ENCODE results near the gene RASA4.
"Not testable (repeated sequence)": the region's sequence is repeated elsewhere in the genome, so short reads cannot be mapped to it uniquely, and the experiment has no call there.

RASA4 gene

DNA sequence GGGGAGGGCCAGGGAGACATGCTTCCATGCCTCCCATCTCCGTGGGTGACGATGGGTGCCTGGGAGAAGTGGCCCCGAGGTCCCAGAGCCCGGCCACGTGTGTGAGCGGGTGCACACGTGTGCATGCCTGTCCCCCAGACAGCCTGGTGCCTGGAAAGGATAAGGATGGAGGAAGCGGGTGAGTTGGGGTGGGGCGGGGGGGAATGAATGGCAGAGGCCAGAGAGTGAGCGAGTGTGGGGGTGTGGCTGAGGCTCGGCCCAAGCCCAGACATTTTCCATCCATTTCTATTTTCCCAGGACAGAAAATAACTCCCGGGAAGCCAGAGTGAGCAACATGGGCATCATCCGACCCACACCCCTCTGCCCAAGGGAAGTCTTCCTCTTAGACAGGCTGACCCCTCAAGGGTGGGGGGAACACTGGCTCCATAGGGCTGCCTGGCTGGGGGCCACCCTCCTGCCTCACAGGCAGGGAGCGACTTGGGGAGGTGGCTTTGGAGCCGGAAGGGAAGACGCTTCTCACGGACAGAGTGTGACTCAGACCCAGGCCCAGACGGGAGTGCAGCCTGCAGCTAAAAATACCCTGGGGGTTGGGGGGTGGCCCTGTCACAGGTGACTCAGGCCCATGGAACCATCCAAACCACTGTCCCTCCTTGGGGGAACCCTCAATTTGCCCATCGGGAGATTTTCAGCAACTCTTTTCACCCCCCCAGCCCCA lies 12.0 kb downstream of the RASA4 start:
- not testable (repeated sequence) for DNase-seq

DNA sequence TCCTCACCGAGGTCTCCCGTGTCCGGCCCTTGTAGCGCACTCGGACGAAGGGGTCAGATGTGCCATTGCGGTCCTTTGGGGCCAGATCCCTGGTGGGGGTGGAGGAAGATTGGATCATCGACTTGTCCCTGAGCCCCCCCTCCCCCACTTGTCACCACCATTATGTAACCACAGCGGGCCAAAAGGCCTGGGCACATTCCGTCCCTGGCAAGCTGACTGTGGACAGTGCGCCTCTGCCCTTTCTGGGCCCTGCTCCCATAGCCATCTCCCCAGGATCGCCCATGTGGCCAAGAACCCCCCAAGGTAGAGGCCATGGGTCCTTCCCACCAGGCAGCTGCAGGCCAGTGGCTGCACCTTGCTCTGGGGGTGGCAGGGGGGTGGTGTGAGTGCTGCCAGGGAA lies 14.2 kb downstream of the RASA4 start:
- not testable (repeated sequence) for DNase-seq

DNA sequence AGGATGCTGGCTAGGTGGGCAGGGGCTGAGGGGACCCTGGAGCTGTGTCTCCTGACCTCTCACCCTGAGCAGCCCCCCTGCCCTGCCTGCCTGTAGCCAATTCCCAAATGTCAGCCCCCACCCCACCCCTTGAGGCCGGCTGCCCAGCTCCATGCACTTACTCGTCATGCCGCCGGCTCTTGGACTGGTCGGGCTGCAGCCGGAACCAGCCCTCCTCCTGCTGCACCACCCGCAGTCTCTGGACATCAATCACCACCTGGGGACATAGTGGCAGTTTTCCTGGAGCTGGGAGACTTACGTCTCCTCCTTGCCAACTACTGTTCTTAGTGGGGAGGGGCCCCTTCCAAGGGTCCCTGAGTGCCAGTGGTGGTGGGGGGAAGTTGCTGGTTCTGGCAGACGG lies 16.9 kb downstream of the RASA4 start:
- not testable (repeated sequence) for DNase-seq

DNA sequence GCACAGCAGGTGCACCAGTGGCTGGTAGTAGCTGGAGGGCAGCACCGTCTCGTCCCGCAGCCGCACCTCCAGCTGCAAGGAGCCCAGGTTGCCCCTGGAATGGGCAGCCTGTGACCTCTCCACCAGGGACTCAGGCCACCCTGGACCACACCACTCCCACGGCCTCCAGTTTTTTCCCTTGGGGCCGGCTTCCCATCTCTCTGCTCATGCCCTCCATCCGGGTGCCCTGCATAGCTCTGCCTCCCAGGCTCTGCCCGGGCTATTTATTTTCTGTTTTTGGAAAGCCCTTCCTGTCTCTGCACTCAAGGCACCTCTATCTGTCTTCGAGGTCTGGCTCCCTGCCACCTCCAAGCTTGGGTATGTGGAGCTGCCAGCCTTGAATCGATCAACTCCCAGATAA lies 20.5 kb downstream of the RASA4 start:
- DNase-seq = not testable (repeated sequence)

DNA sequence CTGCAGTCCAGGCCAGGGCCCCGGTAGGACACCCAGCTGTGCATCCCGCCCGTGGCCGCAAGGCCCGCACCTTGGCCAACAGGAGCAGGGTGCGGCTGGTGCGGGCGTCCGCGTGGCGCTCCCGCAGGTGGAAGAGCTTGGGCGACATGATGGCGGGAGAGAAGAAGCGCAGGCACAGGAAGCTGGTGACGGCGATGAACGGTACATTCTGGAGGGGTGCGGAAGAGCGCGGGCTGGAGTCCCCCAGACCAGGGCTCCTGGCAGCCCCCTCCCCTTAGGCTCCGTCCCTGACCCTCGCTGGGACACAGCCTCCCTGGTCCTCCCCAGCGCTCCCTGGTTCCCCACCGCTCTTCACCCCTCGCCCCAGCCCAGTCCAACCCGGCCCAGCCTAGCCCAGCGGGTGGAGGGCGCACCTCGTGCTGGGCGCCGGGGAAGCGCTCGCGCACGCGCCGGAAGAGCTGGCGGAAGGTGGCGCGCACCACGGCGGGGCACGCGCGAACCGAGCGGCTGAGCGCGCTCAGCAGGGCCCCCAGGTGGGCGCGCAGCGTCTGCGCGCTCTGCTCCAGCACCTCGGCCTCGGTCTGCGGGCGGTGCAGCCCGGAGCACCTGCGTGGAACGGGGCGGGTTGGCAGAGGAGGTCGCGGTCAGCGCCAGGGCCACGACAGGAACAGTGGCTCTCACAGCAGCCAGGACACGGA lies 22.8 kb downstream of the RASA4 start:
- DNase-seq = not testable (repeated sequence)

DNA sequence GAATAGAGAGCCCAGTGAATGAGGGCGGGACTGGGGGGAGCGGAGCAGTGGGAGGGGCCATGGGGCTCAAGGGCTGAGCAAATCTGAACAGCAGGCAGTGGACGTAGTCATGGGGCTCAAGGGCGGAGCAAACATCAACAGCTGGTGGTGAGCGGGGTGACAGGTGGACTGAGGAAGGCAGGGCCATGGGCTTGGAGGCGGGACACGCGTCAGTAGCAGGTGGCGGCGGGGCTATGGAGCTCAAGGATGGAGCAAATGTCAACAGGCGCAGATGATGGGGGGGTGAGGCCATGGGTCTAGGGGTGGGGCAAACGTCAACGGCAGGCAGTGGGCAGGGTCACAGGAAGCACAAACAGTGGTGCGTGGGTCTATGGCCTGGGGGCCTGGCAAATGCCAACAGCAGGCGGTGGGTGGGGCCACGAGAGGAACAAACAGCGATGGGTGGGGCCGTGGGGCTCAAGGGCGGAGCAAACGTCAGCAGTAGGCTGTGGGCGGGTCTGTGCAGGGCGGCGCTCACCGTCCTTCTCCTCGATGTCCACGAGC lies 24.0 kb downstream of the RASA4 start:
- not testable (repeated sequence) for DNase-seq

DNA sequence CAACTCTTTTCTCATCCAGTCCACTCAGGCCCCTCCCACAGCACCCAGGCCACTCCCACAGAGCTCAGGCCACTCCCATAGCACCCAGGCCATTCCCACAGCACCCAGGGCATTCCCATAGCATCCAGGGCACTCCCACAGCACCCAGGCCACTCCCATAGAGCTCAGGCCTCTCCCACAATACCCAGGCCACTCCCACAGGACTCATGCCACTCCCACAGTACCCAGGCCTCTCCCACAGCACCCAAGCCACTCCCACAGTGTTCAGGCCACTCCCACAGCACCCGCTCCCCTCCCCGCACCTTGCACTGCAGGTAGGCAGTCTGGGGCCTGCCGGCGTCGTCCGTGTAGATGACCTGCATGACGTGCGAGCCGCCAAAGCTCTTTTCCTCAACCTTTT lies 26.7 kb downstream of the RASA4 start:
- not testable (repeated sequence) for DNase-seq

DNA sequence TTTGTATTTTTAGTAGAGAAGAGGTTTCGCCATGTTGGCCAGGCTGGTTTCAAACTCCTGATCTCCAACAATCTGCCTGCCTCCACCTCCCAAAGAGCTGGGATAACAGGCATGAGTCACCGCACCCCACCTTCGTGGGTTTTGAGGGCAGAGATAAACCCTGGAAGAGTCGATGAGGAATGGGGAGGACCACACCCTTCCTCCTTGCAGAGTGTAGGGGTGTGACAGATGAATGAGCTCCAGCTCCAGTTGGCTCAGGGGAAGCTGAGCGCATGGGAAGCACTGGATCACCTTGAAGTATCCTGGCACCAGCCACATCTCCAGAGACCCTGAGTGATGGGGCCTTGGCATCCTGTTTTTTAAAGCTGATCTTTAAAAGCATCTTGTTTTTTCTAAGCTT lies 33.1 kb downstream of the RASA4 start:
- DNase-seq = not testable (repeated sequence)

DNA sequence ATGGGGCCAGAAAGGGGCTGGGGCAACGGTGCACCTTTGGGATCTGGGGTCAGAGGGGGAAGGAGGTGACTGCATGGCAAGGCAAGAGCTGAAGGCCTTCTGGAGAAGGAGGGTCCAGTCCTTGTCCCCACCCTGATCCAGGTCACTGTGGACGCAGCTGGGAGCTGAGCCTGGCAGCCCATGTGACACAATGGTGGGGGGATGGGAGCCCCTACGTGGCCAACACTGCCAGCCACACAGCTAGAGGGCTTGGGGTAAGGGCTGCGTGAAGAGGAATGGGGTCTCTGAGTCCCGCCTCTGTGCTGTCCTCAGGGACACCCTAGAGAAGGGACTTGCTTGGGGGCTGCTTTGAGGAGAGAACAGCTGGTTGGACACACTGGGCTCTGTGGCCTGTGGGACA lies 34.8 kb downstream of the RASA4 start:
- DNase-seq = not testable (repeated sequence)

DNA sequence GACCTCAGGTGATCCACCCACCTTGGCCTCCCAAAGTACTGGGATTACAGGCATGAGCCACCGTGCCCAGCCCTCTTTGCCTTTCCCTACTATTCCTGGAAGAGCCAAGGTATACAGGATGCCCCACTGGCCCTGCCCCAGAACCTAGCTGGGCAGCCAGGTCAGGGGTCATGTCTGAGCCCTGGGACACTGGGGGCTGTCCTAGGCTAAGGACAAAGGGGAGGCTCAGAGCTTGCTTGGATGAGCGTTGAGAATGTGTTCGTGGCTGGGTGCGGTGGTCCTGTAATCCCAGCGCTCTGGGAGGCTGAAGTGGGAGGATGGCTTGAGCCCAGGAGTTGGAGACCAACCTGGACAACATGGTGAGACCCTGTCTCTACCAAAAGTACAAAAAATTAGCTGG lies 38.1 kb downstream of the RASA4 start:
- not testable (repeated sequence) for DNase-seq

DNA sequence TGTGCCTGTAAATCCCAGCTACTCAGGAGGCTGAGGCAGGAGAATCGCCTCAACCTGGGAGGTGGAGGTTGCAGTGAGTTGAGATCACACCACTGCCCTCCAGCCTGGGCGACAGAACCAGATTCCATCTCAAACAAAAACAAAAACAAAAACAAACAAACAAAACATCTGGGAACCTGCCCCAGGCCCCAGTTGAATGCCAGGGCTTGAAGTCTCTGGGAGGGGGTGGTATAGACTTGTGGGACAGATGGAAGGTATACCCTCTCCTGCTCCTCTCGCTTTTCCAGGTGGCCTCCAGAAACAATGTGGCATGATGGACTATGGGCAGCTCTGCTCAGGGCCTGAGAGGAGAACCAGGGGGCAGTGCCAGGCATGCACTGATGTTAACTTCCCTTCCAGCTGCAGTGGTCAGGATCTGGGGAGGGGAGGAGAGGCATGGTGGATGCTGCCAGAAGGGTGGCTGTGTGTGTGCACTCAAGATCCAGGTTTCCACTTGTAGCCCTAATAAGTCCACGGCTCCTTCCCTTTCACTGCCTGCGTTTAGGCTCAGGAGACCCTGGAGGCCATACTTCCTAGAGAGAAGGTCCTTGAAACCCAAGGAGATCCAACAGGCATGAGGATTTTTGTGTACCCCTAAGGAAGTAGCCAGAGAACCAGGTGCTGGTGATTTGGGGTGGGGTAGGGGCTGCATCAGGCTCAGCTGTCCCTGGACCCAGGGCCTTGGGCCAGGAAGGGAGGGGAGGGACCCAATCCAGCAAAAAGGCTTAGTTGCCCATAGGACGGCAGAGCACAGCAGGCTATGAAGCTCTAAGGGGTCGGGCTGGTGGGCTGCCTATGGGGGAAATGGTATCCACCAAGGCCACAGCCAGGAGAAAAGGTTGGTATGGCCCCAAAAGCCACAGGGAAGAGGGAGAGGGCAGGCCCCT lies 39.0 kb downstream of the RASA4 start:
- DNase-seq = not testable (repeated sequence)

DNA sequence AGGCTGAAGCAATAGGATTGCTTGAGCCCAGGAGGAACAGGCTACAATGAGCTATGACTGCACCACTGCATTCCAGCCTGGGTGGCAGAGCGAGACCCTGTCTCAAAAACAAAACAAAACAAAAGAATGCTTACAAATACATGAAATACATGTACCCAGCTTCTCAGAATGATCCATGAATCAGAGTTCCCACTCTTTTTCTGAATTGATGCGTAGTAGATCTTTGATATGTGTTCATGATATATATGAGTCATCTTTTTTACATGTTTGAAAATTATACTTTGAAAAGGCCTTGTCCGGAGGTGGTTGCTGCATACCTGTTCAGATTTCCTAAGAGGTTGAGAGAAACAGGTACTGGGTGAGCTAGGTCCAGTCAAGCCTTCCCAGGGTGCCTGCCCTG lies 40.2 kb downstream of the RASA4 start:
- not testable (repeated sequence) for DNase-seq

DNA sequence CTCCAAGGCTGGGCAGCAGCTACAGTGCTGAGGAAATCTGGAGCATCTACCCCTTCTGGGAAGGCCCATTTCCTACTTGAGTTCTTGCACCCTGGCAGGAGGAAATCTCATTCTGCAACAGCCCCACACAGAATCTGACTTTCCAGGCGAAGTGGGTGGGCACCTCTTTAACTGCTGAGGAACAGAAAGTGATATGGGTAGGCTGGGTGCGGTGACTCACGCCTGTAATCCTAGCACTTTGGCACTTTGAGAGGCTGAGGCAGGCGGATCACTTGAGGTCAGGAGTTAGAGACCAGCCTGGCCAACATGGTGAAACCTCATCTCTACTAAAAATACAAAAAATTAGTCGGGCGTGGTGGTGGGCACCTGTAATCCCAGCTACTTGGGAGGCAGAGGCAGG lies 41.9 kb downstream of the RASA4 start:
- not testable (repeated sequence) for DNase-seq

DNA sequence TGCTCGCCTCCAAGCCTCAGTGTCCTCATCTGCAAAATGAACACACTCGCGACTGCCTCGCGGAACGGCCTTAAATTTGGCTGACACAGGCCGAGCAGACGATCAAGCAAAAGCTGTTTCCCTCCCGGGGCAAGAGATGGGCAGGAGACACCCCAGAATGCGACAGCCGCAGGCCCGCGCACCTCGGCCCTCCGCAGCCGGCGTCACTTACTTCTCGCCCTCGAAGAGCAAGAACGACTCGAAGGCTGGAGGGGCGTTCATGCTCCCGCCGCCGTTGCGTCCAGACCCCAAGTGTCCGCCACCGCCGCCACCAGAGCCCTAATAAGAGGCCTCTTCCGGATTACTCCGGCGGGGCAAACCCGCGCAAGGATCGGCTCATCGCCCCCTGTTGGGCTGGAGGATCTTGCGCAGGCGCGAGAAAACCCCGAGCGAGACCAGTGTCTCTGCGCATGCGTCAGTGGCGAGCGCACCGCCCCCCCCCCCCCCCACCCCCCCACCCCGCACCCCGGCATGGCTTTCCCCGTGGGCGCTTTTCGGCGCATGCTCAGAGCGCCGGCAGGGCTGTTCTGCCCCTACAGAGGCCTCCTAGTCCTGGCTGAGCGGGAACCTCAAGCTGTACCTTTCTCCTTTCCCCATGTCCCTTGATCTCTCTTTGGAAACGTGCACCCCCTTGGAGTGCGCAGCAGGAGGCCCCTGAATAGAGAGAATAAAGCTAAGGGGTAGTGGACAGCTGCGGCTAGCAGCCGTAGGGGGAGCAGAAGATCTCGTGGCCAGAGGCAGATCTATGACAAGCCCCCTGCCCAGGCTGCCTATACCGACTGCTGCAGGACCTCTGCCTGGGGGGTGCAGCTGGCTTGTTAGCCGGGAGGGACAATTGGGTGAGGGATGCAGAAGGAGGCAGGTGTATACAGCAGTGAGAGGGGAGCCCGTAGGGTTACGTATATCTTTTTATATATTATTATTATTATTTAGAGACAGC lies 44.0 kb downstream of the RASA4 start, which contains the start of gene POLR2J3:
TSS of gene POLR2J3 (minus strand) at position 323 of the 979 bp plus-strand sequence. CDS start at position 261, 62 bp downstream.
- peak; percentile 99 for DNase-seq

DNA sequence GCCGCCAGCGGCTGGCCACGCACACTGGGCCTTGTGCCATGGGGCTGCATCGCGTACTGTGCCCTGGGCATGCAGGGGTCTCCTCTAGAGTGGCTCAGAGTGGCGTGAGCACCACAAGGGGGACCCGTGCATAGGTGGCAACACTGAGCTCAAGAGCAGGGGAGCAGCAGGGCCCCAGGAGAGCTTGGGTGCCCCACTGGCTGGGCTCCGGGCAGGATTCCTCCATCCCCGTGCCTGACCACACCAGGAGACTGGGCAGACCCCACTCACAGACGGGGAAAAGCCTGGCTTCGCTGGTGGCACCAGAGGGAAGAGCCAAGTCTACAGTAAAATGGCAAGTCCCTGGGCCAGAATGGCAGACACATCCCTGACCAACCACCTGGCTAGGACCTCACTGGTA lies 47.9 kb downstream of the RASA4 start:
- not testable (repeated sequence) for DNase-seq

DNA sequence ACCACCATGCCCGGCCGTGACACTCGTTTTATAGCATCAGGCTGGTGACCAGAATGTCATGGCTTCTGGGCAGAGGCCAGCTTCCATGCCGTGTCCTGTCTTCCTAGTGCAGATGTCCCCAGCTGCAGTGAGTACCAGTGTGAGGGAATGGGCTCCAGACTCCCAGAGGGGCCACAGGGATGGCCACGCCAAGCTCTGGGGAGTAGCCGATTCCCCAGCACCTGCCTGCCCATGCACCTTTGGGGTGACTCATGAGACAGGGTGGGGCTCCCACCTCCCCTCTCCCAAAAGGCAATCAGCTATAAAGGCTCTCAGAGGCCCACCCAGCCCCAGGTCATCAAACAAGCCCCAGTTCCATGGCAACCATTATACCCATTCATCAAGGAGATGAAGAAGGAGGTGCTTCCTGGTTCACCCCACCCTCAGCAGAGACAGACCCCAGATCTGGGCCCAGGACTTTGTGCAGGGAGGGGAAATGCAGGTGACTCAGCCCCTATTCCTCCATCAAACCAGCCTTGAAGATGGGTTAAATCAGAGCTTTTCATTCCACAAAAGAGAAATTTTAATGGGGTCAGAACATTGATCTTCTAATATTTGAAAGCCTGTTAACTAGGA lies 65.6 kb downstream of the RASA4 start, which contains the start of gene SPDYE2:
TSS of gene SPDYE2 (plus strand) at position 419 of the 615 bp plus-strand sequence. CDS start 2,030 bp downstream, outside the sequence.
- DNase-seq = not testable (repeated sequence)

DNA sequence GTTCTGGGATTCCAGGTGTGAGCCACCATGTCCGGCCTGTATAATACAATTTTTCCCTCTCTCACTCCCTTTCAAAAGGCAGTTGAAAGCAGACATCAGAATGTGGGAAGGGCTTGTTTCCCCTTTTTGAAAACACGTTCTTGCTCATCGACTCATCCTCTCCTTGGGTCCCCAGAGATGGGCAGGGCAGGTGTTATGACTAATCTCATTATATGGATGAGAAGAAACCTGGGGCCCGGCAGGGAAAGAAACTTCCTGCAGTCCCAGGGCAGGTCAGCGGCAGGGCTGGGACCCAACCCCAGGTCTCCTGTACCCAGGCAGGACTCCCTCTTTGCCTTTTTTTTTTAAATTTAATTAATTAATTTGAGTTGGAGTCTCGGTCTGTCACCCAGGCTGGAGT lies 70.2 kb downstream of the RASA4 start:
- DNase-seq = not testable (repeated sequence)

DNA sequence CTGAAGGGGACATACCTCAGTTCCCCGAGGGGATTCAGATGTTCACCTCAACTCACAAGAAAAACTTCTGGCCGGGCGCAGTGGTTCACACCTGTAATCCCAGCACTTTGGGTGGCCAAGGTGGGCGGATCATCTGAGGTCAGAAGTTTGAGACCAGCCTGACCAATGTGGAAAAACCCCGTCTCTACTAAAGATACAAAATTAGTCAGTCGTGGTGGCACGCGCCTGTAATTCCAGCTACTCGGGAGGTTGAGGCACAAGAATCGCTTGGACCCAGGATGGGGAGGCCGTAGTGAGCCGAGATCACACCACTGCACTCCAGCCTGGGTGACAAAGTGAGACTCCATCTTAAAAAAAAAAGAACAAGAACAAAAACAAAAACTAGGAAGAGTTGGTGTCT lies 71.3 kb downstream of the RASA4 start:
- not testable (repeated sequence) for DNase-seq

DNA sequence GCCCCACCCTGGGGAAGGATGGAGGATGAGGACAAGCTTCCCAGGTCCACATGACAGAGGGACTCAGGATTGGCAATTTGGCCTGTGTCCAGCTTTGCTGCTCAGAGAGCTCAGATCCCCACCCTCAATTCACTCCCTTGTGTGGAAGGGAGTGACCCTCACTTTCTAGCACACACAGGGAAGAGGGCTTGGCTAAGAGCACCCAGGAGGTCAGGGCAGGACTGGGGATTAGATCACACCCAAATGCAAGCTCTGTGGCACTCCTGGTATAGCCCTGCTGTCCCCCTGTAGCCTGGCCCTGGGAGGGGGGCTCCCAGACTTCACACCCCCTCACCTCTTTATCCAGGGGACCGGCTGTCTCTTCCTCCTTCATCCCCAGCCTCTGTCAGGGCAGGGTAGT lies 72.2 kb downstream of the RASA4 start:
- not testable (repeated sequence) for DNase-seq

DNA sequence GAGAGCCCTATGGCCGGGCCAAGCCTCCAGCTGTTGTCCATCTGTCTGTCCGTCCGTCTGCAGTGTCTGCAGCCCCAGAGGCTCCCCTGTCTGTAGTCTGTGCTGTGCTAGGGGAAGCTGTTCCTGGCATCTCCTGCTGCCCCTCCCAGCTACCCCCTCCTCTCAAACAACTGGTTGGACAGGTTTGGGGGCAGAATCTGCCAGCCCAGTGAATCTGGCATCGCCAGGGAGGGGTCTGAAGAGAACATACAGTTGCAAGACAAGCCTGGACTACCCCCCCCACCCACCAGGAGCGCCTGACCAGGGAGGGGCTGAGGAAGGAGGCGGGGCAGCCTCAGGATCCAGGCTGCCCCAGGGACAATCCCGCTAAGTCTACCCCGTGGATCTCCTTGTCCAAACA lies 73.0 kb downstream of the RASA4 start, which contains the start of gene UPK3BL2:
TSS of gene UPK3BL2 (minus strand) at position 101 of the 400 bp plus-strand sequence. CDS start at position 41, 60 bp downstream.
- DNase-seq = not testable (repeated sequence)

DNA sequence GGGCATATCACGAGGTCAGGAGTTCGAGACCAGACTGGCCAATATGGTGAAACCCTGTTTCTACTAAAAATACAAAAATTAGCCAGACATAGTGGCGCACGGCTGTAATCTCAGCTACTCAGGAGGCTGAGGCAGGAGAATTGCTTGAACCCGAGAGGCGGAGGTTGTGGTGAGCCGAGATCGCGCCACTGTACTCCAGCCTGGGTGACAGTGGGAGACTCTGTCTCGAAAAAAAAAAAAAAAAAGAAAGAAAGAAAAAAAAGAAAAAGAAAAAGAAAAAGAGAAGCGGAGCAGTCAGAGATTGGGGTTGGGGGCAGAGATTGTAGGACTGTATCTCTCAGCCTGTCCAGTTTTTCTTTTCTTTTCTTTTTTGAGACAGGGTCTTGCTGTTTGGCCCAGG lies 73.8 kb downstream of the RASA4 start:
- not testable (repeated sequence) for DNase-seq

Measured in activated CD4-positive, alpha-beta T cell treated with anti-CD3 and anti-CD28 coated beads, Interleukin-10, Interleukin-2, amounts not matched to agents 100 ng/mL and 50 ng/mL, durations not matched to agents 16 hours and 8 hours (primary cell).